A549 (cell line): Measurements from ENCODE around the gene MYOZ2.

Source experiments
- CEBPB ChIP-seq, 2 experiments: fragments of >200 bp in 1 of 2; sonication (Bioruptor Twin) in 1 of 2; formaldehyde crosslinking in 1 of 2; IDR thresholded peaks; 2 replicates each; pipeline ENCODE4 v1.6.1; 2012 to 2016
- ESRRA ChIP-seq: fragments of 150-350 bp; IDR thresholded peaks from 2 replicates; pipeline ENCODE4 v1.6.1; 2014; ENCODE audit warnings: mild to moderate bottlenecking, low read length, borderline replicate concordance
- PHF8 ChIP-seq: fragments of 200-600 bp; sonication (generic); IDR thresholded peaks from 2 replicates; pipeline ENCODE4 v1.6.1; 2016; ENCODE audit warnings: low read depth, mild to moderate bottlenecking, antibody characterized with exemption, moderate library complexity, borderline replicate concordance
- POLR2A ChIP-seq: IDR thresholded peaks from 2 replicates; pipeline ENCODE4 v1.6.1; 2012; ENCODE audit warnings: mild to moderate bottlenecking, low read length
- POLR2AphosphoS2 ChIP-seq: conservative IDR thresholded peaks from 2 replicates; pipeline ENCODE4 v1.6.1; 2012; ENCODE audit warnings: low read length, improper control_type of control experiment, inconsistent platforms
- RAD21 ChIP-seq, 2 experiments: fragments of >200 bp in 1 of 2; sonication (Bioruptor Twin) in 1 of 2; formaldehyde crosslinking in 1 of 2; IDR thresholded peaks in 1 of 2; conservative IDR thresholded peaks in 1 of 2; 2 replicates in 1 of 2; 3 replicates in 1 of 2; pipeline ENCODE4 v1.6.1; 2012 to 2018; ENCODE audit warnings: inconsistent platforms in 1 of 2
- RNF2 ChIP-seq: fragments of 200-600 bp; sonication (generic); IDR thresholded peaks from 2 replicates; pipeline ENCODE4 v1.6.1; 2016; ENCODE audit warnings: low read depth, mild to moderate bottlenecking, antibody characterized with exemption, moderate library complexity, borderline replicate concordance
- TF ChIP-seq, protein P1 (sequence below): fragments of 250-450 bp; sonication (Bioruptor Pico); IDR thresholded peaks from 2 replicates; pipeline ENCODE4 v1.5.0; 2021; ENCODE audit warnings: mild to moderate bottlenecking, moderate library complexity, borderline replicate concordance
- TF ChIP-seq, protein P2 (sequence below): fragments of >200 bp; sonication (Bioruptor Twin); formaldehyde crosslinking; IDR thresholded peaks from 3 replicates; pipeline ENCODE4 v1.5.1; 2016
- TF ChIP-seq, protein P3 (sequence below): fragments of 200-600 bp; sonication (generic); IDR thresholded peaks from 2 replicates; pipeline ENCODE4 v1.6.1; 2016; ENCODE audit warnings: antibody characterized with exemption, mild to moderate bottlenecking, moderate library complexity

DNA sequence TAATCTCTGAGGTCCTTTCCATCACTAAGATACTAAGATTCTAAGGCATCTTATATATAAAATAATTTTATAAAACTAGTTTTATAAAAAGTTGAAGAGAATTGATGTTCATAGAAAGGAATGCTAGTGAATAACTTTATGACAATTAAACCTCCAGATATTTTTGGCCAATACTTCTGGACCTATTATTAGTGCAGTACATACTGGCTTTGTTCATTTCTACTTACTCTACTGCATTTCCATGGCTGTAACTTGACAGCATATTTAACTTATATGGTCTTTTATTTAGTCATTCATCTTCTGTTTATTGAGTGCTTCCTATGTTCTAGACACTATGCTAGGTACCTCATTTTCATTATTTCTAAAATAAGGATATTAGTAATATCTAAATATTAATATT is 70.1 kb downstream of the MYOZ2 start:
- TF ChIP-seq CEBPB (IDR thresholded peaks at IDR 0.05) (no peak), POLR2A (no peak), POLR2AphosphoS2 (no peak), ESRRA (no peak), RNF2 (no peak), PHF8 (no peak), RAD21 (conservative IDR thresholded peaks at IDR 0.05 in 1 of 2, IDR thresholded peaks at IDR 0.05 in 1 of 2) (no peak)
- TF ChIP-seq, protein P1, sequence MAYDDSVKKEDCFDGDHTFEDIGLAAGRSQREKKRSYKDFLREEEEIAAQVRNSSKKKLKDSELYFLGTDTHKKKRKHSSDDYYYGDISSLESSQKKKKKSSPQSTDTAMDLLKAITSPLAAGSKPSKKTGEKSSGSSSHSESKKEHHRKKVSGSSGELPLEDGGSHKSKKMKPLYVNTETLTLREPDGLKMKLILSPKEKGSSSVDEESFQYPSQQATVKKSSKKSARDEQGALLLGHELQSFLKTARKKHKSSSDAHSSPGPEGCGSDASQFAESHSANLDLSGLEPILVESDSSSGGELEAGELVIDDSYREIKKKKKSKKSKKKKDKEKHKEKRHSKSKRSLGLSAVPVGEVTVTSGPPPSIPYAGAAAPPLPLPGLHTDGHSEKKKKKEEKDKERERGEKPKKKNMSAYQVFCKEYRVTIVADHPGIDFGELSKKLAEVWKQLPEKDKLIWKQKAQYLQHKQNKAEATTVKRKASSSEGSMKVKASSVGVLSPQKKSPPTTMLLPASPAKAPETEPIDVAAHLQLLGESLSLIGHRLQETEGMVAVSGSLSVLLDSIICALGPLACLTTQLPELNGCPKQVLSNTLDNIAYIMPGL (CRISPR knock-in tag) = no peak
- TF ChIP-seq, protein P2, sequence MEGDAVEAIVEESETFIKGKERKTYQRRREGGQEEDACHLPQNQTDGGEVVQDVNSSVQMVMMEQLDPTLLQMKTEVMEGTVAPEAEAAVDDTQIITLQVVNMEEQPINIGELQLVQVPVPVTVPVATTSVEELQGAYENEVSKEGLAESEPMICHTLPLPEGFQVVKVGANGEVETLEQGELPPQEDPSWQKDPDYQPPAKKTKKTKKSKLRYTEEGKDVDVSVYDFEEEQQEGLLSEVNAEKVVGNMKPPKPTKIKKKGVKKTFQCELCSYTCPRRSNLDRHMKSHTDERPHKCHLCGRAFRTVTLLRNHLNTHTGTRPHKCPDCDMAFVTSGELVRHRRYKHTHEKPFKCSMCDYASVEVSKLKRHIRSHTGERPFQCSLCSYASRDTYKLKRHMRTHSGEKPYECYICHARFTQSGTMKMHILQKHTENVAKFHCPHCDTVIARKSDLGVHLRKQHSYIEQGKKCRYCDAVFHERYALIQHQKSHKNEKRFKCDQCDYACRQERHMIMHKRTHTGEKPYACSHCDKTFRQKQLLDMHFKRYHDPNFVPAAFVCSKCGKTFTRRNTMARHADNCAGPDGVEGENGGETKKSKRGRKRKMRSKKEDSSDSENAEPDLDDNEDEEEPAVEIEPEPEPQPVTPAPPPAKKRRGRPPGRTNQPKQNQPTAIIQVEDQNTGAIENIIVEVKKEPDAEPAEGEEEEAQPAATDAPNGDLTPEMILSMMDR = no peak
- TF ChIP-seq, protein P3, sequence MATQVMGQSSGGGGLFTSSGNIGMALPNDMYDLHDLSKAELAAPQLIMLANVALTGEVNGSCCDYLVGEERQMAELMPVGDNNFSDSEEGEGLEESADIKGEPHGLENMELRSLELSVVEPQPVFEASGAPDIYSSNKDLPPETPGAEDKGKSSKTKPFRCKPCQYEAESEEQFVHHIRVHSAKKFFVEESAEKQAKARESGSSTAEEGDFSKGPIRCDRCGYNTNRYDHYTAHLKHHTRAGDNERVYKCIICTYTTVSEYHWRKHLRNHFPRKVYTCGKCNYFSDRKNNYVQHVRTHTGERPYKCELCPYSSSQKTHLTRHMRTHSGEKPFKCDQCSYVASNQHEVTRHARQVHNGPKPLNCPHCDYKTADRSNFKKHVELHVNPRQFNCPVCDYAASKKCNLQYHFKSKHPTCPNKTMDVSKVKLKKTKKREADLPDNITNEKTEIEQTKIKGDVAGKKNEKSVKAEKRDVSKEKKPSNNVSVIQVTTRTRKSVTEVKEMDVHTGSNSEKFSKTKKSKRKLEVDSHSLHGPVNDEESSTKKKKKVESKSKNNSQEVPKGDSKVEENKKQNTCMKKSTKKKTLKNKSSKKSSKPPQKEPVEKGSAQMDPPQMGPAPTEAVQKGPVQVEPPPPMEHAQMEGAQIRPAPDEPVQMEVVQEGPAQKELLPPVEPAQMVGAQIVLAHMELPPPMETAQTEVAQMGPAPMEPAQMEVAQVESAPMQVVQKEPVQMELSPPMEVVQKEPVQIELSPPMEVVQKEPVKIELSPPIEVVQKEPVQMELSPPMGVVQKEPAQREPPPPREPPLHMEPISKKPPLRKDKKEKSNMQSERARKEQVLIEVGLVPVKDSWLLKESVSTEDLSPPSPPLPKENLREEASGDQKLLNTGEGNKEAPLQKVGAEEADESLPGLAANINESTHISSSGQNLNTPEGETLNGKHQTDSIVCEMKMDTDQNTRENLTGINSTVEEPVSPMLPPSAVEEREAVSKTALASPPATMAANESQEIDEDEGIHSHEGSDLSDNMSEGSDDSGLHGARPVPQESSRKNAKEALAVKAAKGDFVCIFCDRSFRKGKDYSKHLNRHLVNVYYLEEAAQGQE = no peak
